CD4-positive, alpha-beta T cell (primary cell): ENCODE measurements around the gene RPL11. TPM values are rescaled to one million over a fixed set of nuclear protein-coding genes. Genes with fewer than 3 reads are reported as not detected.
"Not testable (repeated sequence)": the region's sequence is repeated elsewhere in the genome, so short reads cannot be mapped to it uniquely, and the experiment has no call there.

Source experiments
- ATAC-seq: fragments of 200-7000 bp; cut with Tn5 transposase; one replicate; pipeline ENCODE4 v1.10.0; 2022; ENCODE audit warnings: mild to moderate bottlenecking; ENCODE audit not compliant: poor library complexity
- CTCF ChIA-PET: fragments of 350-600 bp; sonication (Branson Sonifier 250); formaldehyde crosslinking; loops from one replicate; lab custom pipeline; 2021; ENCODE audit warnings: antibody characterized with exemption, inconsistent platforms; lab: Charles Lee
- POLR2A ChIA-PET: fragments of 350-600 bp; sonication (Branson Sonifier 250); formaldehyde crosslinking; loops from one replicate; lab custom pipeline; 2021; ENCODE audit warnings: antibody characterized with exemption, inconsistent platforms; lab: Charles Lee
- DNase-seq, 14 experiments: peaks; one replicate each; pipeline ENCODE4 v3.0.0-alpha.2; 2013 to 2020; ENCODE audit warnings: mixed read lengths in 2 of 14
- H3K27ac ChIP-seq, 2 donors: one replicate each; pipeline versions ENCODE4 v1.5.1 to v1.7.0; 2013; ENCODE audit warnings: low read length in 2 of 2, low read depth in 1 of 2, mild to moderate bottlenecking in 1 of 2
- H3K27me3 ChIP-seq, 2 experiments: 1 replicate in 1 of 2; 2 replicates in 1 of 2; pipeline versions ENCODE4 v1.6.1 to v1.7.0; 2013; ENCODE audit warnings: low read length in 2 of 2, control low read depth in 1 of 2, mild to moderate bottlenecking in 1 of 2, moderate library complexity in 1 of 2; ENCODE audit not compliant: insufficient read depth in 2 of 2, control insufficient read depth in 1 of 2
- H3K36me3 ChIP-seq: one replicate; pipeline ENCODE4 v1.6.1; 2013; ENCODE audit warnings: low read length, control low read depth; ENCODE audit not compliant: insufficient read depth
- H3K4me1 ChIP-seq: one replicate; pipeline ENCODE4 v1.6.1; 2013; ENCODE audit warnings: low read length, control low read depth; ENCODE audit not compliant: insufficient read depth
- H3K4me3 ChIP-seq: one replicate; pipeline ENCODE4 v1.5.1; 2013; ENCODE audit warnings: mild to moderate bottlenecking, low read length, moderate library complexity
- H3K9me3 ChIP-seq, 2 experiments: 1 replicate in 1 of 2; 2 replicates in 1 of 2; pipeline versions ENCODE4 v1.6.1 to v1.7.0; 2013; ENCODE audit warnings: low read length in 2 of 2, mild to moderate bottlenecking in 2 of 2, control low read depth in 1 of 2, moderate library complexity in 1 of 2; ENCODE audit not compliant: control insufficient read depth in 1 of 2, insufficient read depth in 1 of 2
- H3K27ac Mint-ChIP-seq: one replicate; pipeline ENCODE4 v1.8.0; 2020; ENCODE audit warnings: mixed read lengths
- H3K27me3 Mint-ChIP-seq: one replicate; pipeline ENCODE4 v1.8.0; 2021; ENCODE audit warnings: mixed read lengths
- H3K36me3 Mint-ChIP-seq: one replicate; pipeline ENCODE4 v1.8.0; 2021; ENCODE audit warnings: low read depth, mixed read lengths
- H3K4me1 Mint-ChIP-seq: one replicate; pipeline ENCODE4 v1.8.0; 2021; ENCODE audit warnings: low read depth, mixed read lengths
- H3K4me3 Mint-ChIP-seq: one replicate; pipeline ENCODE4 v1.8.0; 2020; ENCODE audit warnings: mild to moderate bottlenecking, mixed read lengths
- H3K9me3 Mint-ChIP-seq: one replicate; pipeline ENCODE4 v1.8.0; 2020; ENCODE audit warnings: mixed read lengths
- CTCF ChIP-seq: fragments of 200-600 bp; IDR thresholded peaks from one replicate; pipeline ENCODE4 v1.8.0; 2022; ENCODE audit warnings: antibody characterized with exemption, mild to moderate bottlenecking
- intact Hi-C, 2 experiments: fragments of 100-400 bp; cut with DNase I in 1 of 2; cut with micrococcal nuclease in 1 of 2; formaldehyde crosslinking; loops; one replicate each; pipeline versions ENCODE4 v1.15.1 to v1.9.0; 2023 to 2025; cut with DNase I, micrococcal nuclease
- total RNA-seq, 174 experiments: library from RNA in 2 of 174; stranded (reverse) in 2 of 174; gene quantifications; one replicate each; pipeline ENCODE4 v1.2.3 and lab custom pipeline; 2021 to 2026

Gene RPL11
- total RNA-seq, 2 experiments from 2014 or later: 2,191 to 2,374 TPM

GRCh38 chr1:23648576-23648975 lies 43.0 kb upstream of the RPL11 start:
- no peak overlapping the region for H3K4me3 Mint-ChIP-seq
- Histone ChIP-seq H3K27me3 (no peaks in the 10 kb centered on the region), H3K4me3 (no peak overlapping the region), H3K4me1 (no peaks in the 10 kb centered on the region), H3K9me3 (no peaks in the 10 kb centered on the region), H3K27ac (no peak overlapping the region), H3K36me3 (no peaks in the 10 kb centered on the region)
- peaks cover 17% of the 10 kb centered on the region for H3K36me3 Mint-ChIP-seq
- H3K27me3 Mint-ChIP-seq: no peaks in the 10 kb centered on the region
- intact Hi-C loops: no loop called here
- no peaks in the 10 kb centered on the region for H3K4me1 Mint-ChIP-seq
- ChIA-PET CTCF (no interaction called here), POLR2A (interaction anchor here (1.1 kb wide), 1 partner anchor 94 kb away, joined by 3 read pairs; no protein-coding TSS in a partner anchor)
- H3K27ac Mint-ChIP-seq: no peak overlapping the region
- TF ChIP-seq CTCF: no peak
- DNase-seq (no peak), ATAC-seq (no peak)
- H3K9me3 Mint-ChIP-seq: no peaks in the 10 kb centered on the region

- ATAC-seq, H3K4me3 Mint-ChIP-seq, H3K36me3 ChIP-seq, H3K27me3 ChIP-seq, CTCF ChIA-PET, H3K9me3 ChIP-seq, DNase-seq, intact Hi-C loops, H3K4me1 Mint-ChIP-seq, H3K27ac ChIP-seq, H3K4me3 ChIP-seq, H3K27me3 Mint-ChIP-seq, H3K4me1 ChIP-seq, H3K9me3 Mint-ChIP-seq, H3K27ac Mint-ChIP-seq: not testable (repeated sequence)
- POLR2A ChIA-PET: interaction anchor here (1.1 kb wide), 1 partner anchor 94 kb away, joined by 3 read pairs; no protein-coding TSS in a partner anchor
- H3K36me3 Mint-ChIP-seq: peaks cover 15% of the 10 kb centered on the region
These were observed 42.4 kb upstream of the RPL11 start for GRCh38 chr1:23649157-23649556.

- ATAC-seq (no peak), DNase-seq (no peak)
- ChIA-PET CTCF (interaction anchor here (1.2 to 1.3 kb wide), 2 partner anchors 8 to 15 kb away, joined by 3 to 5 read pairs; no protein-coding TSS in a partner anchor), POLR2A (no interaction called here)
- intact Hi-C loops: no loop called here
- no peak overlapping the region for H3K4me3 Mint-ChIP-seq
- H3K36me3 ChIP-seq: peaks cover 2% of the 10 kb centered on the region
- no peak overlapping the region for H3K27ac ChIP-seq
- no peaks in the 10 kb centered on the region for H3K4me1 ChIP-seq
- H3K9me3 Mint-ChIP-seq: no peaks in the 10 kb centered on the region
- H3K27ac Mint-ChIP-seq: no peak overlapping the region
- no peaks in the 10 kb centered on the region for H3K4me1 Mint-ChIP-seq
- no peaks in the 10 kb centered on the region for H3K27me3 ChIP-seq
- H3K4me3 ChIP-seq: no peak overlapping the region
- no peaks in the 10 kb centered on the region for H3K9me3 ChIP-seq
- TF ChIP-seq CTCF: no peak
- H3K36me3 Mint-ChIP-seq: peaks cover 15% of the 10 kb centered on the region
- no peaks in the 10 kb centered on the region for H3K27me3 Mint-ChIP-seq
These were observed 41.1 kb upstream of the RPL11 start for GRCh38 chr1:23650344-23650990.
